Kidney capillary endothelial cell (primary cell): ENCODE results near the gene VPS37D.
"Not testable (repeated sequence)": the region's sequence is repeated elsewhere in the genome, so short reads cannot be mapped to it uniquely, and the experiment has no call there.

ENCODE experiments used
- DNase-seq: peaks from one replicate; pipeline ENCODE4 v3.0.0-alpha.2; 2018; ENCODE audit warnings: low spot score

Gene VPS37D

GRCh38 chr7:73706126-73707044, 38.8 kb downstream of the VPS37D start:
- DNase-seq, result no peak

DNA sequence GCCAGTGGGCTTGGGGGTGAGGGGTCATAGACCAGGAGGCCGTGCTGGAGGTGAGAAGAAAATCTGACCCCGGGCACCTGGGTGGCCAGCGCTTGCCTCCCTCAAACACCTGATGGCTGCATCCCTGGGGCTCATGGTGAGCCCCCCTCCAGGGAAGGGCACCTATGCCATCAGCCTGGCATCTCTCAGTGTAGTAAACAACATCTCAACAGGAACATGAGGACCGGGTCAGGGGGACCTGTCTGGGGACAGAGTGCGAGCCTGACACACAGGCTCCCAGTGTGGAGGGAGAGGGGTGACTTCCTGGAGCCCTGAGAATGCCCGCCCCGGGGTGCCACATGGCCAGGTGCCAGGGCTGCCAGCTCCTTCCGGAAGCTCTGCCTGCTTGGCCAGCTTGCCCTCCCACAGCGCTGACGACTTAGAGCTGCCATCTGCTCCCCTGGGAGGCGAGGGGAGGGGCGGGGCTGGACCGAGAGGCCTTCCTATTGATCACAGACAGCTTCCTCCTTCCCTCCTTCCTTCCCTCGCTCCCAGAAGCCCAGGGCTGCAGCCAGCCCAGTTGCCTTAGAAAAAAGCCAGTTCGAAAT, 39.5 kb downstream of the VPS37D start:
- DNase-seq, result no peak

GRCh38 chr7:73708961-73709549, 41.4 kb downstream of the VPS37D start:
- DNase-seq, result no peak

- DNase-seq, result no peak
Measured at GRCh38 chr7:73712773-73713172, 45.1 kb downstream of the VPS37D start.

- not testable (repeated sequence) for DNase-seq
Measured at GRCh38 chr7:73713319-73713718, 45.7 kb downstream of the VPS37D start.

GRCh38 chr7:73715648-73716317, 48.2 kb downstream of the VPS37D start:
- DNase-seq, result peak; percentile 94

DNA sequence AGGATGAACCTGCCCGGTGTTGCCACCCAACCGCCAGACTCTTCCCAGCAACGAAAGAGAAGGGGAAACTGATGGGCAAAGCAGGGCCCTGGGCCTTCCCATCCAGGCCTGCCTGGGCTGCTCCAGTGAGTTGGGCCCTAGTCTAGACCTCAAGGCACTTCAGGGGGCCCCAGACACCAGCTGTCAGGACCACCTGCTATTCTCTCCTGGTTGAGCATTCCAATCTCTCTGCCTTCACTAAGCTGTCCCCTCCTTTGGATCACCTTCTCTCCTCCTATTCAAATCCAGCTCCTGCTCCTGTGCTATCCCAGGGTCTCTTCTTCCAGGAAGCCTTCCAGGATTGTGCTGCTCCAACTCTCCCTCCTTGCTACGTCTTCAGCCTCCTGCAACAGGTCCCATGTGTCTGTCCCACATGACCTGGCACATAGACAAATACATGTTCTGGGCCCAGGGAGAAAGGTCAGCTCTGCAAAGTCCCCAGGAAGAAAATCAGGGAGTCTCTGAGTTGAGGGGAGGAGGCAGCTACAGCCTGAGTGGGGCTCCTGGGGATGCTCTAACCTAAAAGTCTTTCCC, 48.8 kb downstream of the VPS37D start:
- DNase-seq, result no peak

DNA sequence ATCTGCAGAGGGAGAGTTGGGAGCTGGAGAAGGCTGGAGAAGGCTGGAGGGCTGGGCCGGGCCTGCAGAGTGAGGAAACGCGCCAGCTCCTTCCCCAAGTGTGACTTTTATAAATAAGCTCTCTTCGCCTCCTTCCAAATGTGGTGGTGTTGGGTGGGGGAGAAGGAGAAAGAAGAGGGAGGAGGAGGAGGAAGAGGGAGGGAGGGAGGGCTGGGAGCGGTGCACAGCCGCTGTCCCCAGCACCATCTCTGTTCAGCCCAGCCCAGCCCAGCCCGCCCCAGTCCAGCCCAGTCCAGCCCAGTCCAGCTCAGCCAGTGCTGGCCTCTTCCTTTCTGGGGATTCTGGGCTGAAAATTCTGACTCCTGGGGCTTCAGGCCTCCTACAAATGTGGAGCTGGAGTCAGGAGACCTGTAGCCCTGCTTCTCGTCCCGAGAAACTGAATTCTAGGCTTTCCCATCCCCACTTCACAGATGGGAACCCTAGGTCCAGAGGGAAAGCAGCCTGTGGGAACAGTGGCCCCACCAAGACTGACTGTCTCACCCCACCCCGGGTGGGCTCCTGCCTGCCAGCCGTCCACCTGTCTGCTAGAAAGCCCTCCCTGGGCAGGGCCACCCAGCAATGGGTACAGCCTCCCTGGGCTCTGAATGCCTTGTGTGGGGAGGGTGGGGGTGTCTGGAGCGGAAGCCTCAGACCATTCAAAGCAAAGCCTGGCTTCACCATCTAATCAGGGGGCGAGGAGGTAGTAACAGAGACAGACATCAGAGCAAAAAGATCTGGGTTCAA, 49.6 kb downstream of the VPS37D start:
- no peak for DNase-seq

GRCh38 chr7:73717991-73718405, 50.4 kb downstream of the VPS37D start:
- DNase-seq, result peak; percentile 95

DNA sequence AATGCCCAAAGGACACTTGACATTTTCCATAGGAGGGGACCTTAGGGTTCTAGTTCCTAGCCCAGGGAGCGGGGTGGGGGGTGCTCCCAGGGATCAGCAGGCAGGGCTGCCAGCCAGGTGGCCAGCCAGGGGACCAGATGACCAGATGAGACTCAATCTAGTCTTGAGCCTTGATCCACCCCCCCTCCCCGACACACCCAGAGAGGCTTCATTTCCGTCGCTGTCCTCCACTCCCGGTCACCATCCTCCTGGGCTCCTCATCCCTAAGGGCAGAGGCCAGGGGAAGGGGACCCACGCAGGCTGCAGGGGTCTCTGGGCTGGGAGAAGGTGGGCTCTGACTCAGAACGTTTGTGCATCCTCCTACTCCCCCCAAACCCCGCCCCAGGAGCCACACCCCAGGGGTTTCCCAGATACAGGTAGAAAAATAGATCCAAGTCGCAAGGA, 50.8 kb downstream of the VPS37D start:
- no peak for DNase-seq

- DNase-seq, result peak; percentile 55
Measured at GRCh38 chr7:73718905-73719805, 51.5 kb downstream of the VPS37D start, which contains the start of gene STX1A. Gene STX1A (minus strand): TSS chr7:73719669. CDS start chr7:73719631, 38 bp downstream.

GRCh38 chr7:73719806-73720169, 52.2 kb downstream of the VPS37D start:
- no peak for DNase-seq

GRCh38 chr7:73720443-73720842, 52.8 kb downstream of the VPS37D start:
- DNase-seq, result not testable (repeated sequence)

DNA sequence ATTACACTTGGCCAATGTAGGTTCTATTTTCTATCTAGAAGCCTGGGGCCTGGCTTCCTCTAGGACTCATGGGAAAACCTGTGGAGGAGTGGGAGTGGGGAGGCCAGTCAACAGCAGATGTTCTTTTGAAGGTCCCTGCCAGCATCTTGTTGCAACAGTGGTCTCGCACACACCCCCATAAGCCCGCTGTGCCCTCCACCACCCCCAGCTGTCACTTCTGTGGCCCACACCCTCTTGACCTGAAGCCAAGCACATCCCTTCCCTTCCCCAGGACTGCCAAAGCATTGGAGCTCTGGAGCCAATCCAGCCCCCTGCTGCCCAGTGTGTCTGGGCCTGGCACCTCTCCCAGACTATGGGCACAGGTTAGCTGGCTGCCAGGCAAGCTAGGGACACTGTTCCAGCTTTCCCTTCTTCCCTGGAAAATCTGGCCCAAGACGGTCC, 53.8 kb downstream of the VPS37D start:
- no peak for DNase-seq
